Muscle layer of colon (tissue), 2 donors: ENCODE results near the gene SLC7A6.

ENCODE experiments used
- H3K27ac ChIP-seq: one replicate; pipeline ENCODE4 v1.7.0; 2013; ENCODE audit warnings: low read depth, mild to moderate bottlenecking, low read length, moderate library complexity
- H3K27me3 ChIP-seq, 2 donors: one replicate each; pipeline ENCODE4 v1.7.0; 2013; ENCODE audit warnings: low read length in 2 of 2, mild to moderate bottlenecking in 2 of 2; ENCODE audit not compliant: insufficient read depth in 2 of 2, control insufficient read depth in 1 of 2
- H3K36me3 ChIP-seq: one replicate; pipeline ENCODE4 v1.7.0; 2013; ENCODE audit warnings: mild to moderate bottlenecking, low read length; ENCODE audit not compliant: insufficient read depth
- H3K4me1 ChIP-seq: one replicate; pipeline ENCODE4 v1.7.0; 2013; ENCODE audit warnings: mild to moderate bottlenecking, low read length; ENCODE audit not compliant: insufficient read depth
- H3K4me3 ChIP-seq, 2 donors: one replicate each; pipeline ENCODE4 v1.7.0; 2013; ENCODE audit warnings: low read length in 2 of 2, low read depth in 1 of 2, mild to moderate bottlenecking in 1 of 2, moderate library complexity in 1 of 2
- H3K9ac ChIP-seq: one replicate; pipeline ENCODE4 v1.7.0; 2013; ENCODE audit warnings: low read length
- H3K9me3 ChIP-seq: one replicate; pipeline ENCODE4 v1.7.0; 2013; ENCODE audit warnings: mild to moderate bottlenecking, low read length
- donor health status: abdominal sarcoma.
- donor health status: Adenocarcinoma of cecum.

The SLC7A6 gene

GRCh38 chr16:68263559-68264127 lies 683 bp upstream of the SLC7A6 start:
- H3K9me3 ChIP-seq: no peaks in the 10 kb centered on the region
- H3K9ac ChIP-seq: no peak overlapping the region
- peaks cover 24% of the 10 kb centered on the region for H3K36me3 ChIP-seq
- H3K4me3 ChIP-seq: peak overlapping the region; percentile 58 to 72
- no peaks in the 10 kb centered on the region for H3K27me3 ChIP-seq
- peak overlapping the region; percentile 88 for H3K27ac ChIP-seq
- H3K4me1 ChIP-seq: peaks cover 30% of the 10 kb centered on the region

- Histone ChIP-seq H3K27ac (peak overlapping the region; percentile 88), H3K27me3 (no peaks in the 10 kb centered on the region), H3K9ac (peak overlapping the region; percentile 79), H3K36me3 (peaks cover 8% of the 10 kb centered on the region), H3K4me3 (peak overlapping the region; percentile 72 to 82), H3K4me1 (peaks cover 32% of the 10 kb centered on the region), H3K9me3 (no peaks in the 10 kb centered on the region)
Measured at GRCh38 chr16:68265078-68265920, 973 bp downstream of the SLC7A6 start.

- peaks cover 23% of the 10 kb centered on the region for H3K4me1 ChIP-seq
- no peak overlapping the region for H3K27ac ChIP-seq
- no peak overlapping the region for H3K9ac ChIP-seq
- no peaks in the 10 kb centered on the region for H3K27me3 ChIP-seq
- no peak overlapping the region for H3K4me3 ChIP-seq
- H3K36me3 ChIP-seq: no peaks in the 10 kb centered on the region
- no peaks in the 10 kb centered on the region for H3K9me3 ChIP-seq
Measured at GRCh38 chr16:68267612-68268405, 3.5 kb downstream of the SLC7A6 start.

- Histone ChIP-seq H3K9ac (no peak overlapping the region), H3K4me1 (peaks cover 18% of the 10 kb centered on the region)
Measured at GRCh38 chr16:68269793-68270192, 5.5 kb downstream of the SLC7A6 start.

GRCh38 chr16:68270353-68270752 lies 6.0 kb downstream of the SLC7A6 start:
- no peaks in the 10 kb centered on the region for H3K27me3 ChIP-seq
- H3K9me3 ChIP-seq: no peaks in the 10 kb centered on the region
- H3K4me3 ChIP-seq: no peak overlapping the region
- peaks cover 18% of the 10 kb centered on the region for H3K4me1 ChIP-seq
- H3K9ac ChIP-seq: no peak overlapping the region
- no peak overlapping the region for H3K27ac ChIP-seq
- H3K36me3 ChIP-seq: peaks cover 7% of the 10 kb centered on the region

More at GRCh38 chr16:68269793-68270192, 5.5 kb downstream of the SLC7A6 start:
- Histone ChIP-seq H3K36me3 (peaks cover 7% of the 10 kb centered on the region), H3K27me3 (no peaks in the 10 kb centered on the region), H3K9me3 (no peaks in the 10 kb centered on the region), H3K4me3 (no peak overlapping the region), H3K27ac (no peak overlapping the region)

- Histone ChIP-seq H3K27me3 (no peaks in the 10 kb centered on the region), H3K36me3 (peaks cover 7% of the 10 kb centered on the region), H3K27ac (no peak overlapping the region), H3K9ac (no peak overlapping the region), H3K4me3 (no peak overlapping the region), H3K9me3 (no peaks in the 10 kb centered on the region), H3K4me1 (peaks cover 22% of the 10 kb centered on the region)
Measured at GRCh38 chr16:68272507-68273209, 8.3 kb downstream of the SLC7A6 start.

- H3K9me3 ChIP-seq: no peaks in the 10 kb centered on the region
- no peak overlapping the region for H3K27ac ChIP-seq
- H3K4me3 ChIP-seq: no peak overlapping the region
- peaks cover 16% of the 10 kb centered on the region for H3K4me1 ChIP-seq
- no peaks in the 10 kb centered on the region for H3K27me3 ChIP-seq
- no peak overlapping the region for H3K9ac ChIP-seq
- peaks cover 7% of the 10 kb centered on the region for H3K36me3 ChIP-seq
Measured at GRCh38 chr16:68273459-68273858, 9.1 kb downstream of the SLC7A6 start.

GRCh38 chr16:68273896-68274295 lies 9.6 kb downstream of the SLC7A6 start:
- H3K27me3 ChIP-seq: no peaks in the 10 kb centered on the region
- H3K36me3 ChIP-seq: peaks cover 7% of the 10 kb centered on the region
- no peak overlapping the region for H3K4me3 ChIP-seq
- H3K4me1 ChIP-seq: peaks cover 16% of the 10 kb centered on the region
- no peaks in the 10 kb centered on the region for H3K9me3 ChIP-seq
- H3K9ac ChIP-seq: no peak overlapping the region
- no peak overlapping the region for H3K27ac ChIP-seq

- Histone ChIP-seq H3K4me1 (peaks cover 10% of the 10 kb centered on the region), H3K27ac (no peak overlapping the region), H3K36me3 (peaks cover 7% of the 10 kb centered on the region), H3K9ac (no peak overlapping the region), H3K4me3 (no peak overlapping the region), H3K27me3 (no peaks in the 10 kb centered on the region), H3K9me3 (no peaks in the 10 kb centered on the region)
Measured at GRCh38 chr16:68274441-68274840, 10.1 kb downstream of the SLC7A6 start.

- peak overlapping the region; percentile 8 for H3K27ac ChIP-seq
- H3K4me1 ChIP-seq: peaks cover 10% of the 10 kb centered on the region
- no peaks in the 10 kb centered on the region for H3K27me3 ChIP-seq
- peak overlapping the region in 1 of 2 donors; percentile 28 for H3K4me3 ChIP-seq
- H3K9ac ChIP-seq: no peak overlapping the region
- no peaks in the 10 kb centered on the region for H3K9me3 ChIP-seq
- H3K36me3 ChIP-seq: peaks cover 7% of the 10 kb centered on the region
Measured at GRCh38 chr16:68275611-68276191, 11.4 kb downstream of the SLC7A6 start.
